ENCODE results near the gene C1orf226. TPM values are rescaled to one million over a fixed set of nuclear protein-coding genes. Genes with fewer than 3 reads are reported as not detected.

Gene C1orf226
- total and polyA plus RNA-seq, 12 donors = 1.0 to 6.7 (median 5.3) TPM

DNA sequence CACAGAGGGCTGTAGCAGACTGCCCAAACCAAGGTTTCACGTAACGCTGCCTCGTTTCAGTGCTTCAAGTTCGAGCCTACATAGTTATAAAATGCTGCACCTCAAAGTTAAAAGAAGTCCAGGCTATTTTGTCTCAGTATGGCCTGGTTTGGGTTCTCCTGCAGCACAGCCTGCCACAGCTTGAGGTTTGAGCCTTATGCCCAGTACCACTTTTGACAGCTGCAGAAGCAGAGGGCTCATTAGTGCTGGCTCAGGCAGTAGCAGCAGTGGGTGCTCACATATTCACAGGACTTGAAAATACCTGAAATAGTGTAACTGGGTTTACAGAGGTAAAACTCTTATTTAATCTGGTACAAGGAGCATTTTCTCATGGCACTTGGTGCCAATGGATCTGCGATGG, 20.2 kb upstream of the C1orf226 start:
- Histone ChIP-seq H3K27me3 (no peaks in the 10 kb centered on the region), H3K36me3 (peaks cover 0 to 11% (median 0%) of the 10 kb centered on the region in 9 donors), H3K9me3 (no peaks in the 10 kb centered on the region), H3K27ac (no peak overlapping the region), H3K4me3 (no peak overlapping the region), H3K4me1 (peaks cover 0 to 13% (median 0%) of the 10 kb centered on the region in 9 donors)
- ATAC-seq (no peak), DNase-seq (no peak)
- intact Hi-C loops (cut with DNase I) = no loop called here
- 97 to 98% methylated on average over 5 of the region's 5 CpGs for WGBS, 2 donors
- TF ChIP-seq, protein P1, sequence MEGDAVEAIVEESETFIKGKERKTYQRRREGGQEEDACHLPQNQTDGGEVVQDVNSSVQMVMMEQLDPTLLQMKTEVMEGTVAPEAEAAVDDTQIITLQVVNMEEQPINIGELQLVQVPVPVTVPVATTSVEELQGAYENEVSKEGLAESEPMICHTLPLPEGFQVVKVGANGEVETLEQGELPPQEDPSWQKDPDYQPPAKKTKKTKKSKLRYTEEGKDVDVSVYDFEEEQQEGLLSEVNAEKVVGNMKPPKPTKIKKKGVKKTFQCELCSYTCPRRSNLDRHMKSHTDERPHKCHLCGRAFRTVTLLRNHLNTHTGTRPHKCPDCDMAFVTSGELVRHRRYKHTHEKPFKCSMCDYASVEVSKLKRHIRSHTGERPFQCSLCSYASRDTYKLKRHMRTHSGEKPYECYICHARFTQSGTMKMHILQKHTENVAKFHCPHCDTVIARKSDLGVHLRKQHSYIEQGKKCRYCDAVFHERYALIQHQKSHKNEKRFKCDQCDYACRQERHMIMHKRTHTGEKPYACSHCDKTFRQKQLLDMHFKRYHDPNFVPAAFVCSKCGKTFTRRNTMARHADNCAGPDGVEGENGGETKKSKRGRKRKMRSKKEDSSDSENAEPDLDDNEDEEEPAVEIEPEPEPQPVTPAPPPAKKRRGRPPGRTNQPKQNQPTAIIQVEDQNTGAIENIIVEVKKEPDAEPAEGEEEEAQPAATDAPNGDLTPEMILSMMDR (IDR thresholded peaks at IDR 0.05) = no peak

DNA sequence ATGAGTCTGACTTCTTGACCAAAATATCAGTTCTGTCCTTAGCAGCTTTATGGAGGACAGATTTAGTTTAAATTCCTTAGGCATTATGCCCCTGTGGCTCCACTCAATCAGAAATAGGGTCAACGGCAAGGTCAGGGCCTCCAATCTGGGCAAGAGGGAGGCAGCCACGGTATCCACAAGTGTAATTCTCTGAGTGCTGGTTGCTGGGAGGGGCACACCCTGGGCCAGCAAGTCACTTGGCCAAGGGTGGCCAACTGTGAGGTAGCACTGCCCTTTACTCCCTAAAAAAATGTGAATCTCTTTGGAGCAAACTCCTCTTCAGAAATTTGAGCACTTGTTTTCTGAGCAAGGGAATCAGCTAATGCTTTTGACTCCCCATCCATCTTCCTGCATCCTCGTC, 17.7 kb upstream of the C1orf226 start:
- Histone ChIP-seq H3K9me3 (no peaks in the 10 kb centered on the region), H3K4me1 (peaks cover 0 to under 1% (median 0%) of the 10 kb centered on the region in 9 donors), H3K27me3 (no peaks in the 10 kb centered on the region), H3K36me3 (peaks cover 0 to 20% (median 0%) of the 10 kb centered on the region in 9 donors), H3K4me3 (no peak overlapping the region), H3K27ac (no peak overlapping the region)
- ATAC-seq (no peak), DNase-seq (no peak)
- TF ChIP-seq, protein P1 (IDR thresholded peaks at IDR 0.05) = no peak
- 92 to 96% methylated on average over 3 of the region's 3 CpGs for WGBS, 2 donors
- intact Hi-C loops (cut with DNase I) = no loop called here

DNA sequence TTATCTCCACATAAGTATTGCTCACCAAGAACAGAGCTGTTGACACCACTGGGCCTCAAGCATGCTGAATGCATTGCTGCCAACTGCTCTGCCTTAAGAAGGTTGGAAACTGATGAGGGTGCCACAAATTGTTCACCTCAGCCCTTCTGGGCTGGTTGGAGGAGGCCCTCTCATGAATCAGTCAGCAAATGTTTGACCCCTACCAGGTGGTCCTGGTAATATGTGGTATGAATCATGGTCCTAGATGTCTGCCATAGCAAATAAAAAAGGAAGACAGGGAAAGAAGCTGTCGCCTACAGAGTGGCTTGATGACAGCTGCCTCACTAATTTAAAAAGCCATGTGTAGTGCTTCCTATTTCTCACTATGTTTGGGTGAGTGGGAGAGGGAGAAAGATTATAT, 17.0 kb upstream of the C1orf226 start:
- WGBS, 2 donors = 92 to 98% methylated on average over 1 of the region's 1 CpG
- intact Hi-C loops (cut with DNase I) = no loop called here
- DNase-seq (no peak), ATAC-seq (no peak)
- H3K27ac ChIP-seq = no peak overlapping the region
- TF ChIP-seq, protein P1 (IDR thresholded peaks at IDR 0.05) = no peak
- peaks cover 0 to 20% (median 0%) of the 10 kb centered on the region in 9 donors for H3K36me3 ChIP-seq
- no peaks in the 10 kb centered on the region for H3K4me1 ChIP-seq
- no peak overlapping the region for H3K4me3 ChIP-seq
- no peaks in the 10 kb centered on the region for H3K9me3 ChIP-seq
- no peaks in the 10 kb centered on the region for H3K27me3 ChIP-seq

DNA sequence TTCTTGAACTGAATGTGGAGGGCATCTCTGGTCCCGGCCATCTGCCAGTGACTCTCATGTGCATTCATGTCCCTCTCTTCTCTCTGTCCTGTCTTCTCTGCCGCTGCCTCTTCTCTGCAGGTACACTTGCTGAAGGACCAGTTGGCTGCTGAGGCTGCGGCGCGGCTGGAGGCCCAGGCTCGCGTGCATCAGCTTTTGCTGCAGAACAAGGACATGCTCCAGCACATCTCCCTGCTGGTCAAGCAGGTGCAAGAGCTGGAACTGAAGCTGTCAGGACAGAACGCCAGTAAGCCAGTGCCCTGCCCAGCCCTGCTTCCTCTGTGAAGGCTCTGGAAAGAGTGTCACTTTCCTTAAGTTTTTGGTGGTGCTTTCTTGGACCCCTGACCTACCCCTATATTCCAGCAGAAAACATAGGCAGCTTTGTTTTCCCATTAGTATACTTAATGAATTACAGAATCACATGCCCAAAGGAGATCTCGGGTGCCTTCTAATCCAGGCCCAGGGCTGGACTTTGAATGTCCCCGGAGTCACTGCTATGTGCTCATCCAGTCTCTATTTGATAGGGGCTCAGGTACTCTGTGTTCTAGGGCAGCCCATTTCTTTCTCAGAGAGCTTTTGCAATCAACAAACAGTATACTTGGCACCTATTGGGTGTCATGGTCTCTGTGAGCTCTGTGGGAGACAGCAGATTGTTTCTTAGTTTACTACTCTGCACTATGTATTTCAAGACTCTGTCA, 16.1 kb upstream of the C1orf226 start:
- TF ChIP-seq, protein P1 (IDR thresholded peaks at IDR 0.05) = no peak
- intact Hi-C loops (cut with DNase I) = no loop called here
- H3K27ac ChIP-seq = no peak overlapping the region
- no peak for ATAC-seq
- H3K36me3 ChIP-seq = peaks cover 0 to 24% (median 0%) of the 10 kb centered on the region in 9 donors
- H3K27me3 ChIP-seq = no peaks in the 10 kb centered on the region
- no peaks in the 10 kb centered on the region for H3K9me3 ChIP-seq
- H3K4me3 ChIP-seq = no peak overlapping the region
- no peak for DNase-seq
- 92 to 97% methylated on average over 10 of the region's 10 CpGs for WGBS, 2 donors
- H3K4me1 ChIP-seq = no peaks in the 10 kb centered on the region
